ENCODE results near the gene SEPTIN2.

SEPTIN2 gene

GRCh38 chr2:241296767-241297166 is 19.0 kb upstream of the SEPTIN2 start:
- no peak for TF ChIP-seq POLR2A (IDR thresholded peaks at IDR 0.05; ENCODE audit: low read depth, low read length)
- DNase-seq (ENCODE audit: insufficient read length, low spot score) (no peak), FAIRE-seq (no peak)

- no peak for TF ChIP-seq POLR2A (IDR thresholded peaks at IDR 0.05; ENCODE audit: low read depth, low read length)
- FAIRE-seq (no peak), DNase-seq (ENCODE audit: insufficient read length, low spot score) (no peak)
Observed at GRCh38 chr2:241298673-241299072, 17.1 kb upstream of the SEPTIN2 start.

DNA sequence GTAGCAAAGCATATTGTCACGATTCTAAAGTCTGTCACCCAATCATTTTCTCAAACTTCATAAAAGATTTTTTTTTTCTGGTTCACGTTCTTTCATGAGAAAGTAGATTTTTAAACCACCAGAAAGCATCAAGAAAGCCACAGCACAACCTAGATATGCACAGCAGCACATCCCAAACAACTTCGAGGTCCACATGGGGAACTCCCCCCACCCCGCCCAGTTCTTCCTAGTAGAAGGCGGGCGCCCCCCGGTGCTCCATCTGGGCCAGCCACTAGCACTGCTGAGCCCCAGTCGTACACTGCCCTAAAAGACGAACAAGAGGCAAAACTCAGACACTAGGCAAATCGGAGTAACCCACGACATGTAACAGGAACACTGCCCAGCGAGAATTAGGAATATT is 15.7 kb upstream of the SEPTIN2 start:
- DNase-seq (ENCODE audit: insufficient read length, low spot score) = no peak
- no peak for TF ChIP-seq POLR2A (IDR thresholded peaks at IDR 0.05; ENCODE audit: low read depth, low read length)
- FAIRE-seq = no peak

DNA sequence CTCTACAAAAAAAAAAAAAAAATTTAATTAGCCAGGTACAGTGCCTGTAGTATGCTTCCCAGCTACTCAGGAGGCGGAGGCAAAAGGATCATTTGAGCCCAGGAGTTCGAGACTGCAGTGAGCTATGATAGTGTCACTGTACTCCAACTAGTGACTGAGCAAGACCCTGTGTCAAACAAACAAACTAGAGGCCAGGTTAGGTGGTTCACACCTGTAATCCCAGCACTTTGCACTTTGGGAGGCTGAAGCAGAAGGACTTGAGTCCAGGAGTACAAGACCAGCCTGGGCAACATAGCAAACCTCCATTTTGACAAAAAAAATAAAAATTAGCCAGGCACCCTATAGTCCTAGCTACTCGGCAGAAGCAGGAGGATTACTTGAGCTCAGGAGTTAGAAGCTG is 13.6 kb upstream of the SEPTIN2 start:
- TF ChIP-seq POLR2A (IDR thresholded peaks at IDR 0.05; ENCODE audit: low read depth, low read length) = no peak
- no peak for DNase-seq (ENCODE audit: insufficient read length, low spot score)
- no peak for FAIRE-seq

DNA sequence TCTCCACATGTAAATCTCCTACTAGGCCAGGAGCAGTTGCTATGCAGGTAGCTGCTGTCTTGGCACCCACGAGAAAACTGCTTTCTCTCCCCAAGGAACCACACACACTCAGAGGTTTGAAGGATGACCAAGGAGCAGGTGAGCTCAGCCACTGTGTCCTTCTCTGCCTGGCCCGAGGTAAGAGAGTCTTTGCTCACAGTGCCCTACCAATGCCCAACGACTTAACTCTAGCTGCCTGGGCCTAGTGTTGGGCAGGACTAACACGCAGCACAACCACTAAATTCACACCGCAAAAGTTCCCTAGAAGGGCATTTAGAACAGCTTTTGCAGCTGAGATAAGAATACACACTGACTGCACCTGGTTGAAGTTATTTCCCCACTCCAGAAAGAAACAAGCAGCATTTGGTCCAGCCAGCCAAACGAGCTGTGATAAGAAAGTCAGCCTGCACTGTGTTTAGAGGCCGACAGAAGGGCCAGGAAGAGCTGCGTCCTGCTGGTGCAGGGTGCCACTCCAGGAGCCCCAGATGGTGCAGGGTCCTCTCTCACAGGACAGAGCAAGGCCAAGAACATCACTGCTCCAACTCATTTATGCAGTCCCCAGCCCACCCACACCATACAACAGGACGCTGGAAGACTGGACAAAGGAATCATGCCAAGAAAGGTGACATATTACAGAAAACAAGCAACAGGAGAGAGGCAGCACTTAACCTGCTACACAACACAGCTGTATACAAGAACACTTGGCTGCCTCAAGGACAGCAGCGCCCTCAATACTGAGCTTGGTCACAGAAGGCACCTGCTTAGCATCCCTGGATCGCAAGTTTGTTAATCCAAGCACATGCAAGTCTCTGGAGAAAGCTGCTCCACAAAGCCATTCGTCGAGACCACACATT is 12.7 kb upstream of the SEPTIN2 start:
- TF ChIP-seq POLR2A (IDR thresholded peaks at IDR 0.05; ENCODE audit: low read depth, low read length) = no peak
- FAIRE-seq = no peak

GRCh38 chr2:241304039-241304670 is 11.6 kb upstream of the SEPTIN2 start:
- FAIRE-seq (no peak), DNase-seq (ENCODE audit: insufficient read length, low spot score) (no peak)
- TF ChIP-seq POLR2A (IDR thresholded peaks at IDR 0.05; ENCODE audit: low read depth, low read length) = no peak

More for the DNA sequence above, 12.7 kb upstream of the SEPTIN2 start:
- DNase-seq (ENCODE audit: insufficient read length, low spot score) = no peak

DNA sequence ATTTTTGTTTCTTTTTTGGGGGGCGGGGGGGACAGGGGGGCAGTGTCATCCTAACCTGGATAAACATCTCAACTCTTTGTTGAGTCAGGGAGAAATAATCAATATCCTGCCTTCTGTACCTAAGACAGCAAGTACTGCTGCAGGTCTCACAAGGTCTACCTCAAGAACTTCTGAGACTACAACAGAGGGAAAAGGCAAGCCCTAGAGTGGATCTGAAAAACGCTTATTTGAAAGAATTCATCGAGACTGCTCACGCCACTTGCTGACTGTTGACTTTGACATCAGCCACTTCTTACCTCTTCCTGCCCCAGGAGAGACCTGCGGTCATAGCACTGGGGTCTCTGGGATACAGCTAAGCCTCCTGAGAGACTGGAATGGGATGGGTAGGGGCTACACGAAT is 8.7 kb upstream of the SEPTIN2 start:
- DNase-seq (ENCODE audit: insufficient read length, low spot score) (no peak), FAIRE-seq (no peak)
- no peak for TF ChIP-seq POLR2A (IDR thresholded peaks at IDR 0.05; ENCODE audit: low read depth, low read length)

GRCh38 chr2:241308267-241308666 is 7.5 kb upstream of the SEPTIN2 start:
- FAIRE-seq (no peak), DNase-seq (ENCODE audit: insufficient read length, low spot score) (no peak)
- no peak for TF ChIP-seq POLR2A (IDR thresholded peaks at IDR 0.05; ENCODE audit: low read depth, low read length)

- FAIRE-seq (no peak), DNase-seq (ENCODE audit: insufficient read length, low spot score) (no peak)
- no peak for TF ChIP-seq POLR2A (IDR thresholded peaks at IDR 0.05; ENCODE audit: low read depth, low read length)
Observed at GRCh38 chr2:241308832-241309500, 6.8 kb upstream of the SEPTIN2 start.

GRCh38 chr2:241309684-241310117 is 6.0 kb upstream of the SEPTIN2 start:
- DNase-seq (ENCODE audit: insufficient read length, low spot score) (peak; percentile 38), FAIRE-seq (no peak)
- TF ChIP-seq POLR2A (IDR thresholded peaks at IDR 0.05; ENCODE audit: low read depth, low read length) = no peak

DNA sequence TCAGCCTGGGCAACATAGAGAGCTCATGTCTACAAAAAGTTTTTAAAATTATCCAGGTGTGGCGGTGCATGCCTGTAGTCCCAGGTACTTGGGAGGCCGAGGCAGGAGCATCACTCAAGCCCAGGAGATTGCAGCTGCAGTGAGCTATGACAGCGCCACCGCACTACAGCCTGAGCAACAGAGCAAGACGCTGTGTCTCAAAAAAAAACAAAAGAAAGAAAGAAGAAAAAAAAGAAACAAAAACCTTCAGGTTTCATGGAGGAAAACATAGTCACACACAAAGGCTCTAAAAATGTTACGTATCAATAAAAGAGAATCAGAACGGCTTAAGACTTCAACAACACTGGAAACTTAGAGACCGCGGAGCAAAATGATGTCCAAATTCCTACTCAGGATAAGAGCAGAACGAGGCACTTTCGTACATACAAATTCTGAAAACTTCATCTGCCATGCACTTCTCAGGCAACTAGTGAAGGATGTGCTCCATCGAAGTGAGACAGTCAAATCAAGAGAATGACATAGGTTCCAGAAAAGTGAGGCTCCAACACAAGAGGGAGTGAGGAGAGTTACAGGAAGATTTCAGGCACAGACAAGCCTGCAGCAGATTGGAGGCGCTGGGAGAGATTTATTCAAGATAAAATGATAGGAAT is 4.7 kb upstream of the SEPTIN2 start:
- DNase-seq (ENCODE audit: insufficient read length, low spot score) = no peak
- no peak for TF ChIP-seq POLR2A (IDR thresholded peaks at IDR 0.05; ENCODE audit: low read depth, low read length)
- no peak for FAIRE-seq

DNA sequence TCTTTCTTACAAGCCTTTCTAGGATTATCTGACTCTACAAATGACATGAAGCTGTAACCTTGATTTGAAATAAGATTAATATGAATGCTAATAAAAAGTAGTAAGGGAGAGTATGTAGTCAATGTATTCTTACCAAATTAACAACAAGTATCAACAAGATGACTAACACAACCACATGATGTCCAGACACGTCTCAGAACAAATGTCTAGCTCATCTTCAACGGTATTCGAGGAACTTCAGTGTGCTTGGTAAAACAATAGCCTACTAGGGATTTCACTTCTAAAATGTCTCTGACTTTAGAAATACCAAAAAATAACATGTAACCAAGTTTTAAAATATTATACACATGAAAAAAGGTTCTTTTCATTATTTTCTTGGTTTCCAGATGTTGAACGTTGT is 3.6 kb upstream of the SEPTIN2 start:
- TF ChIP-seq POLR2A (IDR thresholded peaks at IDR 0.05; ENCODE audit: low read depth, low read length) = no peak
- DNase-seq (ENCODE audit: insufficient read length, low spot score) = no peak
- FAIRE-seq = no peak

DNA sequence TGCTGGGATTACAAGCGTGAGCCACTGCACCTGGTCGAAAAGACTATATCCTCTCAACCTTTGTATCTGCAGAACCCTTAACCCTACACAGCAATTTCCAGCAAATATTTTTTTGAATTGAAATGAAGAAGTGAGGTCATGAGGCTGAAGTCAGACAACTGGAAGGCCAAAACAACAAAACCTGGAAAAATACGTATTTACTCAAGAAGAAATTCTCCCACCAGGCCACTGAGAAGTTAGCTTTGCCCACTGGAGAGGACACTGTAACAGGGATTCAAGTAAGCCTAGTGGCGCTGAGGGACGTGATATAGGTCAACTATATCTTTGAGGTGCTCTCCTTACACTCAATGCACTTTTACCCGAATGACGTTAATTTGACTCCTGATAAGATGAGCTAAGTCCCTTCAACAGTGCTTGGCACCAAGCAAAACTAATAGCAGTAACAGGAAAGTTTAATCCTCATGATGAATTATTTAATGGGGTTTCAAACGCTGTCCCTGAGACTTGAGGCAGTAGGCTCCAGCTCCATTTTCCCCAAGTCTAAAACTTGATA is 2.1 kb upstream of the SEPTIN2 start:
- FAIRE-seq (no peak), DNase-seq (ENCODE audit: insufficient read length, low spot score) (no peak)
- no peak for TF ChIP-seq POLR2A (IDR thresholded peaks at IDR 0.05; ENCODE audit: low read depth, low read length)
